Right cardiac atrium (tissue), 5 donors: ENCODE measurements around the gene GABRB2. TPM values are rescaled to one million over a fixed set of nuclear protein-coding genes. Genes with fewer than 3 reads are reported as not detected.

Experiments
- ATAC-seq, 2 donors: fragments of 200-7000 bp; cut with Tn5 transposase; one replicate each; pipeline versions ENCODE4 v1.8.0 to v1.9.1; 2020; ENCODE audit warnings: moderate library complexity in 2 of 2, mild to moderate bottlenecking in 1 of 2
- DNase-seq, 3 donors: peaks; one replicate each; pipeline ENCODE4 v3.0.0-alpha.2; 2020
- H3K27ac ChIP-seq: one replicate; pipeline ENCODE4 v1.5.1; 2013; ENCODE audit warnings: mild to moderate bottlenecking, low read length, control low read depth, moderate library complexity
- H3K27me3 ChIP-seq: one replicate; pipeline ENCODE4 v1.6.1; 2013; ENCODE audit not compliant: control insufficient read depth, insufficient read depth
- H3K4me1 ChIP-seq: one replicate; pipeline ENCODE4 v1.6.1; 2013; ENCODE audit warnings: low read length; ENCODE audit not compliant: control insufficient read depth, insufficient read depth
- H3K4me3 ChIP-seq: one replicate; pipeline ENCODE4 v1.5.1; 2013; ENCODE audit warnings: low read length, control low read depth
- H3K9me3 ChIP-seq: one replicate; pipeline ENCODE4 v1.6.1; 2013; ENCODE audit warnings: low read length; ENCODE audit not compliant: control insufficient read depth
- WGBS: extraction: QIAGEN DNeasy Blood & Tissue Kit; methylation state at CpG from one replicate; pipeline ENCODE4 v1.1.7; 2013; 5-methylcytosine and 5-hydroxymethylcytosine counted together
- intact Hi-C, 4 donors: fragments of 100-400 bp; cut with DNase I; formaldehyde crosslinking; loops; one replicate each; pipeline versions ENCODE4 v1.11.0 to v1.14.0; 2022 to 2023
- long read RNA-seq, 4 donors: library from polyadenylated mRNA; unstranded; transcript quantifications; one replicate each; pipeline ENCODE4 v2.0.0, GENCODE V29; 2020 to 2021
- polyA plus RNA-seq: library from polyadenylated mRNA; stranded (reverse); fragments of 200-250 nt; gene quantifications from one replicate; pipeline ENCODE4 v1.2.3, GENCODE V29; 2013
- total RNA-seq, 4 donors: library from RNA; stranded (reverse); fragmentation: NEBNext Ultra II Directional; extraction: Animal tissue kit (Norgen Biotek cat#: 25700); gene quantifications; one replicate each; pipeline ENCODE4 v1.2.1, GENCODE V29; 2021
- donor health status: healthy with polysubstance abuse.
- donor health status: DM: no; HTN: yes; CAD: no.
- donor health status: DM: no; HTN: no; CAD: no.
- donor health status: DM: no; HTN: yes; CAD: no; lungs with severe emphysema.
- donor health status: DM: yes; HTN: yes; CAD: no.

Gene GABRB2
- total RNA-seq (under 1 TPM; 0.06 to 0.53 (median 0.16) TPM), polyA plus RNA-seq (0.02 TPM)
- long read RNA-seq, donor 1 = 0 reads
- long read RNA-seq, donor 2 = 0 reads
- long read RNA-seq, donor 3 = 0 reads
- long read RNA-seq, donor 4 = 0 reads

- no peak within 1 kb of the TSS for H3K27ac ChIP-seq
- H3K4me3 ChIP-seq = peak within 1 kb of the TSS; percentile 81
- peaks cover 1% of the 10 kb centered on the region for H3K4me1 ChIP-seq
- DNase-seq (peak; percentile 56 to 75 (median 64)), ATAC-seq (peak in 1 of 2 donors; percentile 56)
- no peaks in the 10 kb centered on the region for H3K27me3 ChIP-seq
- intact Hi-C loops = no loop called here
- WGBS = under 1% methylated on average over 31 of the region's 31 CpGs
- no peaks in the 10 kb centered on the region for H3K9me3 ChIP-seq
Measured at GRCh38 chr5:161546470-161547301, at the start of gene GABRB2. TSS of gene GABRB2 (minus strand) at chr5:161546725. CDS start at chr5:161546643, 82 bp downstream.

DNA sequence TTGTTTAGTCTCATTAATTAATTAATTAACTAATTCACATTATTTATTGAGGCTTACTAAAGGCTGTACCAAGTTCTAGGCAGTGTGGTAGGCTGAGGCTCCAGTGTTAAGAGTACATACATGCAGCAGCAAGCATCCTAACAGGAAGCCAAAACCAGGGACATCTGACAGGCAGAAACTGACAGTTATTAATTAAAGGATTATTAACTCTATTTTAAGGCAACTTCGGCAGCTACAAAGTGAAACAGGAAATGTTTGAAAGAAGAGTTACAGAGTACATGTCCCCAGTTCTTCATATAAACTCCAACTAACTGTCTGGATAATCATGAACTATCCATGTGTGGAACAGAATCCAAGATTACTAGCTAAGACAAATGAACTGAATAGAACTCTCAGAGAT lies 39.3 kb upstream of the GABRB2 start:
- H3K27ac ChIP-seq = no peak overlapping the region
- no peak for DNase-seq
- no peak overlapping the region for H3K4me3 ChIP-seq
- intact Hi-C loops = no loop called here
- H3K4me1 ChIP-seq = no peaks in the 10 kb centered on the region
- H3K9me3 ChIP-seq = no peaks in the 10 kb centered on the region
- no peaks in the 10 kb centered on the region for H3K27me3 ChIP-seq
- ATAC-seq = no peak
- WGBS = 35% methylated on average over 1 of the region's 1 CpG

DNA sequence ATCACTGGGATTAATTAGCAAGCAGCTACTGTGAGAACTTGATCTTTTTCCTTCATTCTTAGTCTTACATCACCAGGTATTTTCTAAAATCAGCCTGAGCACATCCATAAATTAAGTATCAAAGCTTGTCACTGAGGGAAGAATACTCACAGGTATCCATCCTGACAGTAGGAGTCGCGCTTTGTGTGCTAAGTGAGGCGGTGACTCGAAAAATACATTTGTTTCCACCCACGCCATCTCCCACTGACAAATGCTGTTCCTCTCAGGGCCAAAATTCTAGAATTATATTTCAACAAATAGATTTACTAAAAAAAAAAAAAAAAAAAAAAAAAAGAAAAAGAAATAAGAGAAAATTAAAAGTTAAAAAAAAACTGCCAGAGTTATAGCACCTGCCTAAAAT lies 34.1 kb upstream of the GABRB2 start:
- no peaks in the 10 kb centered on the region for H3K27me3 ChIP-seq
- 89% methylated on average over 5 of the region's 5 CpGs for WGBS
- no peaks in the 10 kb centered on the region for H3K4me1 ChIP-seq
- intact Hi-C loops = no loop called here
- H3K9me3 ChIP-seq = no peaks in the 10 kb centered on the region
- H3K27ac ChIP-seq = no peak overlapping the region
- no peak for ATAC-seq
- no peak for DNase-seq
- no peak overlapping the region for H3K4me3 ChIP-seq

DNA sequence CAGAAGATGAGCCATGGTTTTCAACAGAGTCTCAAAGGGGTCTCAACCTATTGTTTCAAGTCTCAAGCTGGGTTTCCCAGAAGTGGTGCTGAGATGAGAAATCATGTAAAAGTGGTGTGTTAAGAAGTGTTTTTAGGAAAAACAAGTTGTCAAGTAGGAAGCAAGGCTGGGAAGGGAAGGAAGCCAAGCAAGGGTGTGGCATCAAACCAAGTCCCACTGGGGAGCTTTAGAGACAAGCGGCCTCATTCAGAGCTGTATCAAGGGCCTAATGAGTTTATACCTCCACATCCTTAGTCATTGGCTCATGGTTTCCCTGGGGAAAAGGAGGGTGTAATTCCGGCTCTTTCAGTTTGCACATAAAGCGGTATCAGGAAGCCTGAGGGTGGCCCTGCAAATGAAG lies 26.4 kb upstream of the GABRB2 start:
- Histone ChIP-seq H3K27me3 (no peaks in the 10 kb centered on the region), H3K4me1 (no peaks in the 10 kb centered on the region), H3K27ac (no peak overlapping the region), H3K9me3 (no peaks in the 10 kb centered on the region), H3K4me3 (no peak overlapping the region)
- 53% methylated on average over 3 of the region's 3 CpGs for WGBS
- intact Hi-C loops = no loop called here
- ATAC-seq (no peak), DNase-seq (peak in 2 of 3 donors; percentile 28 to 61)

DNA sequence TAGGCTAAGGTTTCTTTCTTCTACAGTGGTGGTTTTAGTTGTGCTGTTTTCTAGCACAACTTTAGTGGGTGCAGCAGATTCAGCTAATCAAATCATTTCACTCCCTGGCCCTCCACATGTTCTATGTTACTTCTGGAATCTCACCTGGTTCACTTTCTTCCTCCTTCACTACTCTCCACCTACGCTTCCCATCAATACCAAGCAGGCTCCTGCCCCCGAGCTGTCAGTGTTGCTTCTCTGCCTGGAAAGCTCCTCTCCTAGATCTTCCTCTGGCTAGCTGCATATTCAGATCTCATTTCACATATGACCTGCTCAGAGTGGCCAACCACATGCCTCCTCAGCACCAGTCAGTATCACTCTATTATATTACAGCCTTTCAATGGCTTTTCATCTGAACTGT lies 19.6 kb upstream of the GABRB2 start:
- DNase-seq (no peak), ATAC-seq (no peak)
- WGBS = 81% methylated on average over 2 of the region's 2 CpGs
- no peaks in the 10 kb centered on the region for H3K27me3 ChIP-seq
- no peaks in the 10 kb centered on the region for H3K9me3 ChIP-seq
- H3K27ac ChIP-seq = no peak overlapping the region
- no peak overlapping the region for H3K4me3 ChIP-seq
- H3K4me1 ChIP-seq = no peaks in the 10 kb centered on the region
- intact Hi-C loops = no loop called here

DNA sequence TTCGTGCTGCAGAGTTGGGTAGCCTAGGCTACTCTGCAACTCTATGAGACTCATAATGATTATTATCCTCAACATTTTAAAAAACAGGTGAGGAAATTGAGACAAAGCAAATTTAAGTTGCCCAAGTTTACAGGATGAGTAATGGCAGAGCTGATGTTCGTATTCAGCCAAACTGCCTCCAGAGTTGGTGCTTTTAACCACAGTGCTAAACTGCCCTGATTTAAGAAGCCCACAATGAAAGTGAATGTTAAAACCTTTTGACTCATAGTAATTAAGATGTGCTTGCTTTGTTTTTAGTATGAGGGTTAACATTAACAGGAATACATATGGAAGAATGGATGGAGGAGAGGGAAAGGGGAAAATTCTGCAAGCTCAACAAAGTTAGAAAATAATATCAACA lies 15.9 kb upstream of the GABRB2 start:
- Histone ChIP-seq H3K27me3 (no peaks in the 10 kb centered on the region), H3K9me3 (no peaks in the 10 kb centered on the region), H3K4me1 (no peaks in the 10 kb centered on the region), H3K4me3 (no peak overlapping the region), H3K27ac (no peak overlapping the region)
- DNase-seq = no peak
- no peak for ATAC-seq
- intact Hi-C loops = no loop called here
- 64% methylated on average over 2 of the region's 2 CpGs for WGBS

DNA sequence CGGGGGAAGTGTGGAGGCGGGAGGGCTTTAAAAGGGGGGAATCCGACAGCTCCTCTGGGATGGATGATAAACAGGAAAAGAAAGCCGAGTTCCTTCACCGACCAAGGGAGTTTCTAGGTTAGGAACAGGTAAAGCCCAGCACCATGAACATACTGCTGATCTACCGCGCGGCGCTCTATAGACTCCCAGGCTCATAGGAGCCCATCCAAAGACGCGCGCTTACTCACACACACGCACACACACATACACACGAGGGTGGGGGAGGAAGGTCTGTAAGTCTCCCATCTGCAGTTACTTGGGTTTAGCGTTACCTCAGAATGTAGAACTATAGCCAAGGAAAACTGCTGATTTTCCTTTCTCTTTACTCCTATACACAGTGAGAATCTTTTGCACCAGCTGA lies 2.6 kb upstream of the GABRB2 start:
- ATAC-seq = peak in 1 of 2 donors; percentile 26
- Histone ChIP-seq H3K27me3 (no peaks in the 10 kb centered on the region), H3K4me1 (peaks cover 1% of the 10 kb centered on the region), H3K9me3 (no peaks in the 10 kb centered on the region), H3K4me3 (no peak overlapping the region), H3K27ac (no peak overlapping the region)
- no peak for DNase-seq
- 5% methylated on average over 15 of the region's 15 CpGs for WGBS
- intact Hi-C loops = no loop called here

GRCh38 chr5:161548487-161549094 lies 2.1 kb upstream of the GABRB2 start:
- no peak for DNase-seq
- intact Hi-C loops = no loop called here
- H3K27me3 ChIP-seq = no peaks in the 10 kb centered on the region
- 4% methylated on average over 32 of the region's 32 CpGs for WGBS
- H3K27ac ChIP-seq = no peak overlapping the region
- peaks cover 1% of the 10 kb centered on the region for H3K4me1 ChIP-seq
- no peaks in the 10 kb centered on the region for H3K9me3 ChIP-seq
- H3K4me3 ChIP-seq = peak overlapping the region; percentile 81
- ATAC-seq = no peak

DNA sequence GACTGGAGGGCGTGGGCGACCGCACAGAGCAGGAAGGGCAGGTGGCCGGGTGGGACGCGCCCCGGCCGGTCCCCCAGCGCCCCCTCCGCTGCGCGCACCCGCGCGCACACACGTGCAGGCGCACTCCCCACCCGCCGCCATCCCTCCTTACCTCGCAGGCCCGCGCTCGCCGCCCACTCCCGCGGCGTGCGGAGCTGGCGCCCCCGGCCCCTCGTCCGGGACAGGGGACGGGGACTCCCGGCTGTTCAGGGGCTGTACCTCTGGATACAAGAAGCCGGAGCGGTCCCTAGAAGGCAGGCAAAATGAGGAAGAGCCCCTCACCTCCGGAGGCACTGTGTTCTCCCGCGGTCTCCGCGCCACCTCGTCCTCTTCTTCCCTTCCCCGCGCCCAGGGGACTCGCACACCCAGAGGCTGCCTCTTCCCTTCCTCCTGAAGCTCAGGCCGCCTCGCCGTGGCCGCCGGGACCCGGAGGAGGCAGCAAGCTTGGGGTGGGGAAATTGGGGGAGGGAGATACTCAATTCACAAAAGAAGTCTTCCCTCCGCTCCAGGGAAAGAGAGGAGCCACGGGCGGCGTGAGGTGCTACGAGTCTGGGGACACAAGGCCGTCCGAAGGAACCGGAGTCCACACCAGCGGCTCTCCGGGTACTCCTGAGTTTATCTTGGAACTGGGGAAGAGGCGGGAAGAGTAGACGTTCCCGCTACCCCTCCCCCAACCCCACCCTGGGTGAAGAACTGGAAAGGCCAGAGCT lies 1.4 kb upstream of the GABRB2 start:
- WGBS = 1% methylated on average over 64 of the region's 64 CpGs
- Histone ChIP-seq H3K4me1 (peaks cover 1% of the 10 kb centered on the region), H3K27ac (no peak overlapping the region), H3K4me3 (peak overlapping the region; percentile 81), H3K9me3 (no peaks in the 10 kb centered on the region), H3K27me3 (no peaks in the 10 kb centered on the region)
- DNase-seq (peak in 2 of 3 donors; percentile 40 to 43), ATAC-seq (peak in 1 of 2 donors; percentile 33)
- intact Hi-C loops = no loop called here

DNA sequence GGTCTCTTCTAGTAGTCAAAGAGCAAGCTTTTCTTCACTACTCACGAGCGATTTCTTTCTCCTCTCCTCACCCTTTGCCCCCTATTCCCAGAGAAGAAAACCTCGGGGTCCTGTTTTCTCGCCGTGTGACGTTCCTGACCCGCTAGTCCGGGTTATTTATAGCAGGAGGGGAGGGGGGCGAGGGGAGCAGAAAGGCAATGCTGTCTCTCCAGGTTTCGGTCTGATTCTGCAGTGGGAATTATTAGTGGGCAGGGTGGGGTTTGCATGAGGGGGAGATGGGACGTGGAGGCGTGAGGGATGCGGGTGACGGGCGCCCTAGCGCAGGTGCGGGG lies 847 bp upstream of the GABRB2 start:
- DNase-seq (peak in 1 of 3 donors; percentile 30), ATAC-seq (no peak)
- no peaks in the 10 kb centered on the region for H3K9me3 ChIP-seq
- H3K4me3 ChIP-seq = peak overlapping the region; percentile 81
- no peaks in the 10 kb centered on the region for H3K27me3 ChIP-seq
- intact Hi-C loops = no loop called here
- H3K4me1 ChIP-seq = peaks cover 1% of the 10 kb centered on the region
- no peak overlapping the region for H3K27ac ChIP-seq
- WGBS = under 1% methylated on average over 17 of the region's 17 CpGs

DNA sequence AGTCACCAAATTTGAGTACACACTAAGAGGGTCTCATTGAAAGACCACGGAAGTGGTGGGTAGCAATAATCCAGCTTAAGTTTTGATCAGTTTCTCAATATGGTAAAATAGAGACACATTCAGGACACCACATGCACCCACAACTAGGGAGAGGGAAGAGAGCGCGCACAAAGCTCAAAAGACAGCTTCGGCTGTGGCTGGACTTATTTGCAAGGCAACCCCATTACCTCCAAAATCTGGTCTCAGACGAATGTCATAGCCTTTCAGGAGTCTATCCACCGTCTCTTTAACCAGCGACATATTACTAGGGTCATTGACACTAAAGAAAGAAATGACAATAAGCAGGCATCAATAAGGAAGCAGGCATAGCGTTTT lies 443 bp downstream of the GABRB2 start:
- ATAC-seq = no peak
- Histone ChIP-seq H3K9me3 (no peaks in the 10 kb centered on the region), H3K27ac (no peak overlapping the region), H3K4me3 (peak overlapping the region; percentile 81), H3K27me3 (no peaks in the 10 kb centered on the region), H3K4me1 (peaks cover 1% of the 10 kb centered on the region)
- intact Hi-C loops = no loop called here
- 9% methylated on average over 8 of the region's 8 CpGs for WGBS
- no peak for DNase-seq
